Lower leg skin (tissue), 4 donors: ENCODE results near the gene KDF1. TPM values are rescaled to one million over a fixed set of nuclear protein-coding genes. Genes with fewer than 3 reads are reported as not detected.

Source experiments
- DNase-seq, 2 donors: peaks; one replicate each; pipeline ENCODE4 v3.0.0-alpha.2; 2019; ENCODE audit warnings: low spot score in 2 of 2
- H3K4me3 ChIP-seq: fragments of 200-600 bp; sonication (generic); 2 replicates; pipeline ENCODE4 v1.5.1; 2017; ENCODE audit warnings: mild to moderate bottlenecking, low read depth; ENCODE audit not compliant: poor library complexity, severe bottlenecking
- POLR2A ChIP-seq, 2 donors: fragments of 450-650 bp; IDR thresholded peaks; one replicate each; pipeline ENCODE4 v1.6.1; 2016 to 2017; ENCODE audit warnings: antibody characterized with exemption in 2 of 2, mild to moderate bottlenecking in 1 of 2, moderate library complexity in 1 of 2
- WGBS, 2 donors: methylation state at CpG; one replicate each; pipeline ENCODE4 v1.1.5; 2018; 5-methylcytosine and 5-hydroxymethylcytosine counted together
- intact Hi-C: fragments of 100-400 bp; cut with DNase I; formaldehyde crosslinking; loops from one replicate; pipeline ENCODE4 v1.15.0; 2023; ENCODE audit warnings: low total_unique reads
- total RNA-seq, 4 donors: library from RNA; depleted of rRNA; stranded (reverse); fragments of >200 nt; gene quantifications; one replicate each; pipeline ENCODE4 v1.1.0, GENCODE V29; 2016
- TF ChIP-seq, protein P1 (sequence below), 3 donors: fragments of 450-650 bp; IDR thresholded peaks; one replicate each; pipeline ENCODE4 v1.5.1; 2016; ENCODE audit warnings: antibody characterized with exemption in 3 of 3, mild to moderate bottlenecking in 3 of 3, moderate library complexity in 2 of 3

The KDF1 gene
- total RNA-seq, 4 donors from 2014 or later: 34.0 to 45.8 (median 36.2) TPM

- no peak overlapping the region for H3K4me3 ChIP-seq
- 46 to 49% methylated on average over 2 of the region's 2 CpGs for WGBS, 2 donors
- TF ChIP-seq POLR2A (IDR thresholded peaks at IDR 0.05): no peak
- TF ChIP-seq, protein P1, sequence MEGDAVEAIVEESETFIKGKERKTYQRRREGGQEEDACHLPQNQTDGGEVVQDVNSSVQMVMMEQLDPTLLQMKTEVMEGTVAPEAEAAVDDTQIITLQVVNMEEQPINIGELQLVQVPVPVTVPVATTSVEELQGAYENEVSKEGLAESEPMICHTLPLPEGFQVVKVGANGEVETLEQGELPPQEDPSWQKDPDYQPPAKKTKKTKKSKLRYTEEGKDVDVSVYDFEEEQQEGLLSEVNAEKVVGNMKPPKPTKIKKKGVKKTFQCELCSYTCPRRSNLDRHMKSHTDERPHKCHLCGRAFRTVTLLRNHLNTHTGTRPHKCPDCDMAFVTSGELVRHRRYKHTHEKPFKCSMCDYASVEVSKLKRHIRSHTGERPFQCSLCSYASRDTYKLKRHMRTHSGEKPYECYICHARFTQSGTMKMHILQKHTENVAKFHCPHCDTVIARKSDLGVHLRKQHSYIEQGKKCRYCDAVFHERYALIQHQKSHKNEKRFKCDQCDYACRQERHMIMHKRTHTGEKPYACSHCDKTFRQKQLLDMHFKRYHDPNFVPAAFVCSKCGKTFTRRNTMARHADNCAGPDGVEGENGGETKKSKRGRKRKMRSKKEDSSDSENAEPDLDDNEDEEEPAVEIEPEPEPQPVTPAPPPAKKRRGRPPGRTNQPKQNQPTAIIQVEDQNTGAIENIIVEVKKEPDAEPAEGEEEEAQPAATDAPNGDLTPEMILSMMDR (IDR thresholded peaks at IDR 0.05): no peak
- intact Hi-C loops: no loop called here
- no peak for DNase-seq
Measured at GRCh38 chr1:26986658-26987057, 26.4 kb upstream of the KDF1 start.

- intact Hi-C loops: no loop called here
- TF ChIP-seq POLR2A (IDR thresholded peaks at IDR 0.05): no peak
- TF ChIP-seq, protein P1 (IDR thresholded peaks at IDR 0.05): no peak
- WGBS, 2 donors: 81 to 92% methylated on average over 8 of the region's 8 CpGs
- H3K4me3 ChIP-seq: no peak overlapping the region
- no peak for DNase-seq
Measured at GRCh38 chr1:26984291-26984690, 24.0 kb upstream of the KDF1 start.

GRCh38 chr1:26983863-26984262 lies 23.6 kb upstream of the KDF1 start:
- no peak overlapping the region for H3K4me3 ChIP-seq
- WGBS, 2 donors: 68 to 75% methylated on average over 5 of the region's 5 CpGs
- intact Hi-C loops: no loop called here
- DNase-seq: no peak
- TF ChIP-seq, protein P1 (IDR thresholded peaks at IDR 0.05): no peak
- no peak for TF ChIP-seq POLR2A (IDR thresholded peaks at IDR 0.05)

DNA sequence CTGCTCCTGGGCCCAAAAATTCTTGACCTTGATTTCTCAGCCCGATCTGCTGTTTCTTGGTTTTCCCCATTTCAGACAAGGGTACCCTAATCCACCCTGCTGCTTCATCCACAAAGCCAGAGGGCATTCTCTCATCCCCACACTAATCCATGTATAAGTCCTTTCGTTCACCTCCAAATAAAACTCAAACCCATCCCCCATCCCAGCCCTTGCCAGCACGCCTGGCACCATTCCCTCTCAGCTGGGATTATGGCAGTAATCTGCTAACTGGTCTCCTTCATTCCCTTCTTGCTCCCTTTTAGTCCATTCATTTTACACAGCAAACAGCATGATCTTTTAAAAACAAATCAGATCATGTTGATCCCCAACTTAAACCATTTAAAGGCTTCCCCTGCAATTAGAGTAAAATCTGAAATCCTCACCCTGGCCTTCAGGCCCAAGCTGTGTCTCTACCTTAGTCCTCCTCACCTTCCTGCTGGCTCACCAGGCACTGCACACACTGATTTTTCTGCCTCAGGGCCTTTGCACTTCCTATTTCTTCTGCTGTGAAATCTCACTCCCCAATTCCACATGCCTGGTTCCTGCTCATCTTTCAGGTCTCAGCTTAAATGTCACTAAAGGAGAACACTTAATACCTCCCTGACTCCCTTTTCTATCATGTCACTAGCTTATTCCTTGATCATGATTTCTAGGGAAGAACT lies 21.0 kb upstream of the KDF1 start:
- 69 to 77% methylated on average over 3 of the region's 3 CpGs for WGBS, 2 donors
- intact Hi-C loops: no loop called here
- TF ChIP-seq POLR2A (IDR thresholded peaks at IDR 0.05): no peak
- TF ChIP-seq, protein P1 (IDR thresholded peaks at IDR 0.05): no peak

DNA sequence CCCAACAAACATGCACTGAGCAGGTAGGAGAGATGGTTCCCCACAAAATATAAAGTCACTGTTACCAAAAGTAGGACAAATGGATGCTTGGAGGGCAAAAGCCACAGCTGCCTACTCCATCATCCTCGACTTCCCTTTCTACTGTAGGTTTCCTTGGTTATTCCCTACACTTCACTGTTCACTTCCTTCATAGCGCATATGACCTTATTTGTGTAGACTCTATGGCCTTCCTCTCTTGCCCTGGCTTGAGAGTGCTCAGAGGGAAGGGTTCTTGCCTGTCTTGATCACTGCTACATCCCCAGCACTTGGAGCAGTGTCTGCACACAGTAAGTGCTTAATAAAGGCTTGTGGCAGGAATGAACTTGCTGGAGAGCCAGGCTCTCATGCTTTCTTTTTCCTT lies 18.6 kb upstream of the KDF1 start:
- intact Hi-C loops: no loop called here
- no peak for DNase-seq
- no peak for TF ChIP-seq POLR2A (IDR thresholded peaks at IDR 0.05)
- TF ChIP-seq, protein P1 (IDR thresholded peaks at IDR 0.05): no peak
- 68 to 74% methylated on average over 2 of the region's 2 CpGs for WGBS, 2 donors
- H3K4me3 ChIP-seq: no peak overlapping the region

More for the DNA sequence above, 21.0 kb upstream of the KDF1 start:
- no peak overlapping the region for H3K4me3 ChIP-seq
- DNase-seq: no peak
